ENCODE data around the gene THAP12. TPM values are rescaled to one million over a fixed set of nuclear protein-coding genes. Genes with fewer than 3 reads are reported as not detected.

Gene THAP12
- total and polyA plus RNA-seq, 10 of the 15 experiments (the other 5 are each of a cell fraction or from before 2014, with no cell fraction given) = 12.6 to 45.6 (median 22.3) TPM

- TF ChIP-seq FOXM1 (IDR thresholded peaks at IDR 0.05; ENCODE audit: low read depth, low read length) = no peak
- no peak for TF ChIP-seq TARDBP (IDR thresholded peaks at IDR 0.05; ENCODE audit: borderline replicate concordance)
- TF ChIP-seq, protein P1, sequence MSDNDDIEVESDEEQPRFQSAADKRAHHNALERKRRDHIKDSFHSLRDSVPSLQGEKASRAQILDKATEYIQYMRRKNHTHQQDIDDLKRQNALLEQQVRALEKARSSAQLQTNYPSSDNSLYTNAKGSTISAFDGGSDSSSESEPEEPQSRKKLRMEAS (IDR thresholded peaks at IDR 0.05; ENCODE audit: low read depth, low read length) = peak; percentile 32; the same call in 1 of the 2 replicates
- peak; percentile 72 for TF ChIP-seq POLR2A (IDR thresholded peaks at IDR 0.05; ENCODE audit: low read depth, low read length)
- no peak for TF ChIP-seq SUZ12 (IDR thresholded peaks at IDR 0.05; ENCODE audit: unreplicated experiment)
- no peak for TF ChIP-seq PRDM15 (CRISPR knock-in tag; IDR thresholded peaks at IDR 0.05)
- no peak for TF ChIP-seq BRCA1 (IDR thresholded peaks at IDR 0.05; ENCODE audit: low read depth, low read length)
- no peak for TF ChIP-seq PML (IDR thresholded peaks at IDR 0.05; ENCODE audit: low read length)
- no peak for TF ChIP-seq SREBF1 (IDR thresholded peaks at IDR 0.05; ENCODE audit: low read length)
- TF ChIP-seq SREBF2 (IDR thresholded peaks at IDR 0.05; ENCODE audit: low read length) = no peak
- TF ChIP-seq ZBTB4 (CRISPR knock-in tag; IDR thresholded peaks at IDR 0.05) = no peak
These were observed at the start of gene THAP12, which contains the start of gene GVQW3 (continued) for GRCh38 chr11:76380977-76381719.

Data from GM12878 (cell line).